Nephron (organoid): ENCODE measurements around the gene DTWD2.
"Not testable (repeated sequence)": the region's sequence is repeated elsewhere in the genome, so short reads cannot be mapped to it uniquely, and the experiment has no call there.

ENCODE experiments used
- H3K27ac Mint-ChIP-seq, 3 experiments: 2 replicates each; pipeline ENCODE4 v1.8.0; 2020; ENCODE audit warnings: mixed read lengths in 3 of 3, mild to moderate bottlenecking in 2 of 3, moderate library complexity in 1 of 3
- H3K27me3 Mint-ChIP-seq: 2 replicates; pipeline ENCODE4 v1.8.0; 2021; ENCODE audit warnings: low read depth, mild to moderate bottlenecking, moderate library complexity, mixed read lengths
- H3K36me3 Mint-ChIP-seq: 2 replicates; pipeline ENCODE4 v1.8.0; 2020; ENCODE audit warnings: low read depth, mixed read lengths
- H3K4me1 Mint-ChIP-seq: 2 replicates; pipeline ENCODE4 v1.8.0; 2020; ENCODE audit warnings: mixed read lengths
- H3K4me3 Mint-ChIP-seq, 3 experiments: 2 replicates each; pipeline ENCODE4 v1.8.0; 2020; ENCODE audit warnings: mild to moderate bottlenecking in 3 of 3, mixed read lengths in 3 of 3, moderate library complexity in 2 of 3
- H3K9me3 Mint-ChIP-seq: 2 replicates; pipeline ENCODE4 v1.8.0; 2020; ENCODE audit warnings: mixed read lengths
- TF ChIP-seq, protein P1 (sequence below), 3 experiments: fragments of 200-600 bp; sonication (generic); IDR thresholded peaks; one replicate each; pipeline ENCODE4 v1.5.0; 2021; ENCODE audit warnings: antibody characterized with exemption in 3 of 3; ENCODE audit not compliant: unreplicated experiment in 3 of 3

DTWD2 gene

GRCh38 chr5:118980017-118980416, 8.3 kb downstream of the DTWD2 start:
- no peak overlapping the region for H3K27ac Mint-ChIP-seq
- TF ChIP-seq, protein P1, sequence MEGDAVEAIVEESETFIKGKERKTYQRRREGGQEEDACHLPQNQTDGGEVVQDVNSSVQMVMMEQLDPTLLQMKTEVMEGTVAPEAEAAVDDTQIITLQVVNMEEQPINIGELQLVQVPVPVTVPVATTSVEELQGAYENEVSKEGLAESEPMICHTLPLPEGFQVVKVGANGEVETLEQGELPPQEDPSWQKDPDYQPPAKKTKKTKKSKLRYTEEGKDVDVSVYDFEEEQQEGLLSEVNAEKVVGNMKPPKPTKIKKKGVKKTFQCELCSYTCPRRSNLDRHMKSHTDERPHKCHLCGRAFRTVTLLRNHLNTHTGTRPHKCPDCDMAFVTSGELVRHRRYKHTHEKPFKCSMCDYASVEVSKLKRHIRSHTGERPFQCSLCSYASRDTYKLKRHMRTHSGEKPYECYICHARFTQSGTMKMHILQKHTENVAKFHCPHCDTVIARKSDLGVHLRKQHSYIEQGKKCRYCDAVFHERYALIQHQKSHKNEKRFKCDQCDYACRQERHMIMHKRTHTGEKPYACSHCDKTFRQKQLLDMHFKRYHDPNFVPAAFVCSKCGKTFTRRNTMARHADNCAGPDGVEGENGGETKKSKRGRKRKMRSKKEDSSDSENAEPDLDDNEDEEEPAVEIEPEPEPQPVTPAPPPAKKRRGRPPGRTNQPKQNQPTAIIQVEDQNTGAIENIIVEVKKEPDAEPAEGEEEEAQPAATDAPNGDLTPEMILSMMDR (IDR thresholded peaks at IDR 0.05; ENCODE audit: unreplicated experiment in 3 of 3): no peak
- H3K4me3 Mint-ChIP-seq: no peak overlapping the region
- peaks cover 35% of the 10 kb centered on the region for H3K9me3 Mint-ChIP-seq
- peaks cover 56% of the 10 kb centered on the region for H3K36me3 Mint-ChIP-seq
- H3K4me1 Mint-ChIP-seq: no peaks in the 10 kb centered on the region
- no peaks in the 10 kb centered on the region for H3K27me3 Mint-ChIP-seq

DNA sequence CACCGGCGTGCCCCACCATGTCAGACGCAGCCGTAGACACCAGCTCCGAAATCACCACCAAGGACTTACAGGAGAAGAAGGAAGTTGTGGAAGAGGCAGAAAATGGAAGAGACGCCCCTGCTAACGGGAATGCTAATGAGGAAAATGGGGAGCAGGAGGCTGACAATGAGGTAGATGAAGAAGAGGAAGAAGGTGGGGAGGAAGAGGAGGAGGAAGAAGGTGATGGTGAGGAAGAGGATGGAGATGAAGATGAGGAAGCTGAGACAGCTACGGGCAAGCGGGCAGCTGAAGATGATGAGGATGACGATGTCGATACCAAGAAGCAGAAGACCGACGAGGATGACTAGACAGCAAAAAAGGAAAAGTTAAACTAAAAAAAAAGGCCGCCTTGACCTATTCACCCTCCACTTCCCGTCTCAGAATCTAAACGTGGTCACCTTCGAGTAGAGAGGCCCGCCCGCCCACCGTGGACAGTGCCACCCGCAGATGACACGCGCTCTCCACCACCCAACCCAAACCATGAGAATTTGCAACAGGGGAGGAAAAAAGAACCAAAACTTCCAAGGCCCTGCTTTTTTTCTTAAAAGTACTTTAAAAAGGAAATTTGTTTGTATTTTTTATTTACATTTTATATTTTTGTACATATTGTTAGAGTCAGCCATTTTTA, 14.4 kb downstream of the DTWD2 start:
- H3K27ac Mint-ChIP-seq, H3K4me1 Mint-ChIP-seq, H3K27me3 Mint-ChIP-seq, H3K4me3 Mint-ChIP-seq: not testable (repeated sequence)
- Mint-ChIP-seq H3K9me3 (peaks cover 77% of the 10 kb centered on the region), H3K36me3 (peaks cover 62% of the 10 kb centered on the region)

- Mint-ChIP-seq H3K4me1 (no peaks in the 10 kb centered on the region), H3K27me3 (no peaks in the 10 kb centered on the region), H3K36me3 (peaks cover 30% of the 10 kb centered on the region), H3K4me3 (no peak overlapping the region), H3K27ac (no peak overlapping the region), H3K9me3 (peaks cover 42% of the 10 kb centered on the region)
- TF ChIP-seq, protein P1 (IDR thresholded peaks at IDR 0.05; ENCODE audit: unreplicated experiment in 3 of 3): no peak
Measured at GRCh38 chr5:118968925-118969375, 19.4 kb downstream of the DTWD2 start.

DNA sequence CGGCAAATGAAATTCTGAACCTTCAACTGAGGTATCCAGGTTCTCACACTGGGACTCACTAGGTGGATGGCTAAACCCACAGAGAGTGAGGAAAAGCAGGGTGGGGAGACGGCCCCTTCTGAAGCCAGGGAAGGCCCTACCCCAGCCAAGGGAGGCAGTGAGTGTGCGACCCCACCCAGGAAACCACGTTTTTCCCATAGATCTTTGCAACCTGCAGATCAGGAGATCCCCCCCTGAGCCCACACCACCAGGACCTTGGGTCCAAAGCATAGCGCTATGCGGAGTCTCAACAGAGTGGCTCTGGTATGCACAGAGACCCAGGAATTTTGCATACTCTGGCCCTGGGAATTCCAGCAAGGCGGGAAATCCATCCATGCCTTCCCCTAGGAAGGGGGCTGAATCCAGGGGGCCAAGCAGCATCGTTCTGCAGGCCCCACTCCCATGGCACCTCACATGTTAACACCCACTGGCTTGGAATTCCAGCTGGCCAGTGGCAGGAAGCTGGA, 19.9 kb downstream of the DTWD2 start:
- TF ChIP-seq, protein P1 (IDR thresholded peaks at IDR 0.05; ENCODE audit: unreplicated experiment in 3 of 3): no peak
- Mint-ChIP-seq H3K9me3 (peaks cover 38% of the 10 kb centered on the region), H3K27ac (no peak overlapping the region), H3K27me3 (no peaks in the 10 kb centered on the region), H3K4me3 (no peak overlapping the region), H3K36me3 (peaks cover 29% of the 10 kb centered on the region), H3K4me1 (no peaks in the 10 kb centered on the region)

DNA sequence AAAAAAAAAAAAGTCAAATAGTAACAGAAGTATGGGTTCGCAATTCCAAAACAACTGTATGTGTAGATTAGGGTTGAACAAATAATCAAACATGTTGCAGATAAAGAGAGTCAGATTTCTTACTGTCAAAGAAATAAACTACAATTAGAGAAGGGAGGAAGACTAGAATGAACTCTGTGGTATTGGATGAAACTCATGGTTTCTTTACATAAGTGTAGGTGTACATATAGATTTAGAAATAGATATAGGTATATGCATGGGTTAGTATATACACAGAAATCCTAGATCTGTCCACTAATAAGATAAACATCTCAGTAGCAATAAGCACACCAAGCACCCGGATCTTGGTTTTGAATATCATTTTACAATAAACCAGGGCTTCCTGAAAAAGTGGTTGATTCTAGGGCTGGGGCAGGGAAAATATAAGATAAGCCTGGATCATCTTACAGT, 21.3 kb downstream of the DTWD2 start:
- TF ChIP-seq, protein P1 (IDR thresholded peaks at IDR 0.05; ENCODE audit: unreplicated experiment in 3 of 3): no peak
- Mint-ChIP-seq H3K27me3 (no peaks in the 10 kb centered on the region), H3K9me3 (peaks cover 33% of the 10 kb centered on the region), H3K27ac (no peak overlapping the region), H3K4me3 (no peak overlapping the region), H3K4me1 (peaks cover 5% of the 10 kb centered on the region), H3K36me3 (peaks cover 33% of the 10 kb centered on the region)

DNA sequence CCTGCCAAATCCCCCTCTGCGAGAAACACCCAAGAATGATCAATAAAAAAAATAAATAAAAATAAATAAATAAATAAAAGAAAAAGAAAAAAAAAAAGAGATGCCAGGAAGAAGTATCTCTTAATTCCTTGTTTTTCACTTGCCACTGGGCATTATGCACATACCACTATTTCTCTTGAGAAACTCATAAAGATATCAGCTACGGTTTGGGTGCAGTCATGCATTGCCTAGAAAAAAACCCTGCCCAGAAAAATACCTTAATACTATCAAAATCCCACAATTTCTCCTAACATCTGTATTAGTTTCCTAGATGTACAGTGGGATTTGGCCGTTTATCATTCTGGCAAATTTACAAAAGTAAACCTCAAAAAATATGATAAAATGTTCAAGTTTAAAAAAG, 22.5 kb downstream of the DTWD2 start:
- Mint-ChIP-seq H3K27ac (no peak overlapping the region), H3K9me3 (peaks cover 22% of the 10 kb centered on the region), H3K4me3 (no peak overlapping the region), H3K27me3 (no peaks in the 10 kb centered on the region), H3K36me3 (peaks cover 28% of the 10 kb centered on the region), H3K4me1 (peaks cover 5% of the 10 kb centered on the region)
- TF ChIP-seq, protein P1 (IDR thresholded peaks at IDR 0.05; ENCODE audit: unreplicated experiment in 3 of 3): no peak

GRCh38 chr5:118964970-118965369, 23.4 kb downstream of the DTWD2 start:
- H3K4me1 Mint-ChIP-seq, H3K4me3 Mint-ChIP-seq, H3K27me3 Mint-ChIP-seq, H3K27ac Mint-ChIP-seq: not testable (repeated sequence)
- Mint-ChIP-seq H3K9me3 (peaks cover 19% of the 10 kb centered on the region), H3K36me3 (peaks cover 30% of the 10 kb centered on the region)

DNA sequence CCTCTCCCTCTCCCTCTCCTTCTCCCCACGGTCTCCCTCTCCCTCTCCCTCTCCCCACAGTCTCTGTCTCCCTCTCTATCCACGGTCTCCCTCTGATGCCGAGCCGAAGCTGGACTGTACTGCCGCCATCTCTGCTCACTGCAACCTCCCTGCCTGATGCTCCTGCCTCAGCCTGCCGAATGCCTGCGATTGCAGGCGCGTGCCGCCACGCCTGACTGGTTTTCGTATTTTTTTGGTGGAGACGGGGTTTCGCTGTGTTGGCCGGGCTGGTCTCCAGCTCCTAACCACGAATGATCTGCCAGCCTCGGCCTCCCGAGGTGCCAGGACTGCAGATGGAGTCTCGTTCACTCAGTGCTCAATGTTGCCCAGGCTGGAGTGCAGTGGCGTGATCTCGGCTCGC, 24.0 kb downstream of the DTWD2 start:
- H3K4me1 Mint-ChIP-seq, H3K27me3 Mint-ChIP-seq, H3K27ac Mint-ChIP-seq, H3K4me3 Mint-ChIP-seq: not testable (repeated sequence)
- peaks cover 30% of the 10 kb centered on the region for H3K36me3 Mint-ChIP-seq
- H3K9me3 Mint-ChIP-seq: peaks cover 19% of the 10 kb centered on the region
